ENCODE measurements around the gene MRPS25.

DNA sequence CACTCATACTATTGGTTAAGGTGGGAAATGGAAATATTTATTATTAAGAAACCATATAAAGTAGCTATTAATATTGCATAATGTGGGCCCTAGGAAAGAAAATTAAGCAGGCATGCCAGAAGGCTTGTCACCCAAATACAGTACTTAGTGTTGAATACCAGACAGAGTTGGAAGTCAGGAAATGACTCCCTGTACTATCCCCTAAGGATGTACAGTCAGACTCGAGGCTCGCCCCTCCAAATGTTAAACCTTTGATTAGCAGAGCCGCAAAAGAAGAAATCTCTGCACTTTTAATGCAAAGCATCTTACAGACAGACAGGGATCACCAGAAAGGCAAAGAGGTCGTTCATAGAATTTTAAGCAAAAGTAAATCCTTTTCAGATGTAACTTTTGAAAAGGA lies 45.1 kb upstream of the MRPS25 start:
- TF ChIP-seq, protein P1, sequence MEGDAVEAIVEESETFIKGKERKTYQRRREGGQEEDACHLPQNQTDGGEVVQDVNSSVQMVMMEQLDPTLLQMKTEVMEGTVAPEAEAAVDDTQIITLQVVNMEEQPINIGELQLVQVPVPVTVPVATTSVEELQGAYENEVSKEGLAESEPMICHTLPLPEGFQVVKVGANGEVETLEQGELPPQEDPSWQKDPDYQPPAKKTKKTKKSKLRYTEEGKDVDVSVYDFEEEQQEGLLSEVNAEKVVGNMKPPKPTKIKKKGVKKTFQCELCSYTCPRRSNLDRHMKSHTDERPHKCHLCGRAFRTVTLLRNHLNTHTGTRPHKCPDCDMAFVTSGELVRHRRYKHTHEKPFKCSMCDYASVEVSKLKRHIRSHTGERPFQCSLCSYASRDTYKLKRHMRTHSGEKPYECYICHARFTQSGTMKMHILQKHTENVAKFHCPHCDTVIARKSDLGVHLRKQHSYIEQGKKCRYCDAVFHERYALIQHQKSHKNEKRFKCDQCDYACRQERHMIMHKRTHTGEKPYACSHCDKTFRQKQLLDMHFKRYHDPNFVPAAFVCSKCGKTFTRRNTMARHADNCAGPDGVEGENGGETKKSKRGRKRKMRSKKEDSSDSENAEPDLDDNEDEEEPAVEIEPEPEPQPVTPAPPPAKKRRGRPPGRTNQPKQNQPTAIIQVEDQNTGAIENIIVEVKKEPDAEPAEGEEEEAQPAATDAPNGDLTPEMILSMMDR (IDR thresholded peaks at IDR 0.05; ENCODE audit: poor library complexity), result no peak
- TF ChIP-seq EZH2 (IDR thresholded peaks at IDR 0.05; ENCODE audit: borderline replicate concordance) (no peak), EZH2phosphoT487 (IDR thresholded peaks at IDR 0.05; ENCODE audit: low read depth, severe bottlenecking, unreplicated experiment) (no peak)
